HG03139 (cell line): Measurements from ENCODE around the gene CSTB.
A peak's percentile ranks its signal among the peaks of the same experiment; 100 is the strongest.

ENCODE experiments used
- ATAC-seq: cut with Tn5 transposase; IDR thresholded peaks from one replicate; pipeline ENCODE4 v1.9.1; 2021; ENCODE audit not compliant: unreplicated experiment

Gene CSTB

GRCh38 chr21:43733529-43734071 is 42.5 kb downstream of the CSTB start:
- no peak for ATAC-seq

- no peak for ATAC-seq
Measured at GRCh38 chr21:43733060-43733459, 43.0 kb downstream of the CSTB start.

GRCh38 chr21:43731891-43732711 is 44.0 kb downstream of the CSTB start:
- ATAC-seq, result no peak

- no peak for ATAC-seq
Measured at GRCh38 chr21:43731476-43731875, 44.6 kb downstream of the CSTB start.

- peak; percentile 66 for ATAC-seq
Measured at GRCh38 chr21:43728467-43729390, 47.4 kb downstream of the CSTB start.

GRCh38 chr21:43728154-43728466 is 48.0 kb downstream of the CSTB start:
- ATAC-seq, result no peak

GRCh38 chr21:43727519-43728153 is 48.5 kb downstream of the CSTB start:
- ATAC-seq, result no peak

- ATAC-seq, result no peak
Measured at GRCh38 chr21:43726686-43727518, 49.2 kb downstream of the CSTB start.
